Mucosa of rectum (tissue), 2 donors: ENCODE measurements around the gene CTSS.

Experiments used
- H3K27ac ChIP-seq, 2 donors: one replicate each; pipeline ENCODE4 v1.7.0; 2013; ENCODE audit warnings: inconsistent platforms in 2 of 2, low read depth in 2 of 2, low read length in 2 of 2
- H3K27me3 ChIP-seq, 2 donors: one replicate each; pipeline ENCODE4 v1.7.0; 2013; ENCODE audit warnings: low read length in 2 of 2; ENCODE audit not compliant: control insufficient read depth in 2 of 2, insufficient read depth in 2 of 2
- H3K36me3 ChIP-seq, 2 donors: one replicate each; pipeline ENCODE4 v1.7.0; 2013; ENCODE audit warnings: low read length in 2 of 2; ENCODE audit not compliant: control insufficient read depth in 2 of 2, insufficient read depth in 2 of 2
- H3K4me1 ChIP-seq, 2 donors: one replicate each; pipeline ENCODE4 v1.7.0; 2013; ENCODE audit warnings: low read length in 2 of 2, mild to moderate bottlenecking in 1 of 2; ENCODE audit not compliant: control insufficient read depth in 2 of 2, insufficient read depth in 2 of 2
- H3K4me3 ChIP-seq, 2 donors: one replicate each; pipeline ENCODE4 v1.7.0; 2013; ENCODE audit warnings: low read length in 2 of 2
- H3K9ac ChIP-seq, 2 donors: one replicate each; pipeline ENCODE4 v1.7.0; 2013; ENCODE audit warnings: low read length in 2 of 2, low read depth in 1 of 2, mild to moderate bottlenecking in 1 of 2
- H3K9me3 ChIP-seq, 2 donors: one replicate each; pipeline ENCODE4 v1.7.0; 2013; ENCODE audit warnings: low read length in 2 of 2; ENCODE audit not compliant: control insufficient read depth in 2 of 2
- donor health status: healthy.
- donor health status: Normal muscosa, but diverticular disease.

Gene CTSS

DNA sequence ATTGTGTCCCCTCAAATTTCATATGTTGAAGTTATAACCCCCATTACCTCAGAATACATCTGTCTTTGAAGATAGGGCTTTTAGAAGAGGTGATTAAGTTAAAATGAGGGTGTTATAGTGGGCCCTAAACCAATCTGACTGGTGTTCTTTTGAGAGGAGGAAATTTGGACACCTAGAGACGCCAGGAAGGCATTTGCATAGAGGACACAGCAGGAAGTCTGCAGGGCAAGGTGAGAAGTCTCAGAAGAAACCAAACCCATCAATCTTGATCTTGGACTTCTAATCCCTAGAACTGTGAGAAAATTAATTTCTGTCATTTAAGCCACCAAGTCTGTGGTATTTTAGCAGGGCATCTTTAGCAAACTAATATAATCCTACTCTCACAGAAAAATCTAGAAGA, 81.7 kb downstream of the CTSS start:
- Histone ChIP-seq H3K27me3 (no peaks in the 10 kb centered on the region), H3K36me3 (peaks cover 18 to 24% of the 10 kb centered on the region in 2 donors), H3K4me3 (no peak overlapping the region), H3K9me3 (no peaks in the 10 kb centered on the region), H3K27ac (no peak overlapping the region), H3K4me1 (no peaks in the 10 kb centered on the region), H3K9ac (no peak overlapping the region)
